ENCODE data around the gene FOXJ3.

DNA sequence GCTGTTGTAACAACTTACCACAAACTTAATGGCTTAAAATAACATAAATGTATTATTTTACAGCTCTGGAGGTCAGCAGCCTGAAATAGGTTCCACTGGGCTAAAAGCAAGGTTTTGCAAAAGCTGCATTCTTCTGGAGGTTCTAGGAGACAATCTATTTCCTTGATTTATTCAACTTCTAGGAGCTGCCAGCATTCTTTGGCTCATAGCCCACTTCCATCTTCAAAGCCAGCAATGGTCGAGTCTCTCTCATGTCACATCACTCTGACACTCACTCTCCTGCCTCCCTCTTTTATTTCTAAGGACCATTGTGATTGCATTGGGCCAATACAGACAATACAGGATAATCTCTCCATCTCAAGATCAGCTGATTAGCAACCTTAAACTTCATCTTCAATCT is 15.1 kb upstream of the FOXJ3 start:
- TF ChIP-seq, protein P1, sequence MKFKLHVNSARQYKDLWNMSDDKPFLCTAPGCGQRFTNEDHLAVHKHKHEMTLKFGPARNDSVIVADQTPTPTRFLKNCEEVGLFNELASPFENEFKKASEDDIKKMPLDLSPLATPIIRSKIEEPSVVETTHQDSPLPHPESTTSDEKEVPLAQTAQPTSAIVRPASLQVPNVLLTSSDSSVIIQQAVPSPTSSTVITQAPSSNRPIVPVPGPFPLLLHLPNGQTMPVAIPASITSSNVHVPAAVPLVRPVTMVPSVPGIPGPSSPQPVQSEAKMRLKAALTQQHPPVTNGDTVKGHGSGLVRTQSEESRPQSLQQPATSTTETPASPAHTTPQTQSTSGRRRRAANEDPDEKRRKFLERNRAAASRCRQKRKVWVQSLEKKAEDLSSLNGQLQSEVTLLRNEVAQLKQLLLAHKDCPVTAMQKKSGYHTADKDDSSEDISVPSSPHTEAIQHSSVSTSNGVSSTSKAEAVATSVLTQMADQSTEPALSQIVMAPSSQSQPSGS (tag by site-specific recombination; IDR thresholded peaks at IDR 0.05; ENCODE audit: low read depth), result no peak
- TF ChIP-seq PRDM1 (tag by site-specific recombination; IDR thresholded peaks at IDR 0.05) (no peak), ZNF354C (tag by site-specific recombination; IDR thresholded peaks at IDR 0.05; ENCODE audit: borderline replicate concordance, low read depth) (no peak), ZNF274 (IDR thresholded peaks at IDR 0.05; ENCODE audit: low read length) (no peak), ZNF274 (tag by site-specific recombination; IDR thresholded peaks at IDR 0.05; ENCODE audit: borderline replicate concordance) (no peak), GLI4 (tag by site-specific recombination; IDR thresholded peaks at IDR 0.05) (no peak), REPIN1 (tag by site-specific recombination; IDR thresholded peaks at IDR 0.05; ENCODE audit: low read depth) (no peak), ZNF223 (tag by site-specific recombination; IDR thresholded peaks at IDR 0.05) (no peak), ZNF175 (tag by site-specific recombination; IDR thresholded peaks at IDR 0.05) (no peak), MEIS1 (CRISPR knock-in tag; IDR thresholded peaks at IDR 0.05; ENCODE audit: borderline replicate concordance) (no peak)
- TF ChIP-seq, protein P2, sequence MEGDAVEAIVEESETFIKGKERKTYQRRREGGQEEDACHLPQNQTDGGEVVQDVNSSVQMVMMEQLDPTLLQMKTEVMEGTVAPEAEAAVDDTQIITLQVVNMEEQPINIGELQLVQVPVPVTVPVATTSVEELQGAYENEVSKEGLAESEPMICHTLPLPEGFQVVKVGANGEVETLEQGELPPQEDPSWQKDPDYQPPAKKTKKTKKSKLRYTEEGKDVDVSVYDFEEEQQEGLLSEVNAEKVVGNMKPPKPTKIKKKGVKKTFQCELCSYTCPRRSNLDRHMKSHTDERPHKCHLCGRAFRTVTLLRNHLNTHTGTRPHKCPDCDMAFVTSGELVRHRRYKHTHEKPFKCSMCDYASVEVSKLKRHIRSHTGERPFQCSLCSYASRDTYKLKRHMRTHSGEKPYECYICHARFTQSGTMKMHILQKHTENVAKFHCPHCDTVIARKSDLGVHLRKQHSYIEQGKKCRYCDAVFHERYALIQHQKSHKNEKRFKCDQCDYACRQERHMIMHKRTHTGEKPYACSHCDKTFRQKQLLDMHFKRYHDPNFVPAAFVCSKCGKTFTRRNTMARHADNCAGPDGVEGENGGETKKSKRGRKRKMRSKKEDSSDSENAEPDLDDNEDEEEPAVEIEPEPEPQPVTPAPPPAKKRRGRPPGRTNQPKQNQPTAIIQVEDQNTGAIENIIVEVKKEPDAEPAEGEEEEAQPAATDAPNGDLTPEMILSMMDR (tag by site-specific recombination; IDR thresholded peaks at IDR 0.05), result no peak
- TF ChIP-seq, protein P3, sequence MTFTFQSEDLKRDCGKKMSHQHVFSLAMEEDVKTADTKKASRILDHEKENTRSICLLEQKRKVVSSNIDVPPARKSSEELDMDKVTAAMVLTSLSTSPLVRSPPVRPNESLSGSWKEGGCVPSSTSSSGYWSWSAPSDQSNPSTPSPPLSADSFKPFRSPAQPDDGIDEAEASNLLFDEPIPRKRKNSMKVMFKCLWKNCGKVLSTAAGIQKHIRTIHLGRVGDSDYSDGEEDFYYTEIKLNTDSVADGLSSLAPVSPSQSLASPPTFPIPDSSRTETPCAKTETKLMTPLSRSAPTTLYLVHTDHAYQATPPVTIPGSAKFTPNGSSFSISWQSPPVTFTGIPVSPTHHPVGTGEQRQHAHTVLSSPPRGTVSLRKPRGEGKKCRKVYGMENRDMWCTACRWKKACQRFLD (tag by site-specific recombination; IDR thresholded peaks at IDR 0.05), result no peak

Measured in HEK293 (cell line).